KBM-7 (cell line): Measurements from ENCODE around the gene MYADM.
"Not testable (repeated sequence)": the region's sequence is repeated elsewhere in the genome, so short reads cannot be mapped to it uniquely, and the experiment has no call there.

Experiments
- DNase-seq: peaks from one replicate; pipeline ENCODE4 v3.0.0-alpha.2; 2015
- in situ Hi-C: fragments of 300-500 bp; cut with MboI; formaldehyde crosslinking; loops from 2 replicates; pipeline ENCODE4 v1.14.3; 2020; ENCODE audit warnings: low sequenced_read_pairs, low pct_unique_long_range_greater_than_20kb, mixed read lengths

MYADM gene

DNA sequence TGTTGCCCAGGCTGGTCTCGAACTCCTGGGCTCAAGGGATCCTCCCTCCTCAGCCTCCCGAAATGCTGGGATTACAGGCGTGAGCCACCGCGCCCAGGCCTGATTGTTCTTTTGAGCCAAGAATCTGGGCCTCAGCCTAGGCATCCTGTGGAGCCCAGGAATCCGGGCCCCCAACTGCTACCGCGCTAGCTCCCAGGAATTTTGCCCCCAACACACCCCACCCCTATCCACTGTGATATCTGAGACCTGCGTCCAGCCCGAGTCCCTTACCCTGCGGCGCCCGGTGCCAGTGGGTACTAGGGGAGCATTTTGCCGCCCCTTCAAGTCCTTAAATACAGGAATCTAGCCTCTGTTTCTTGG, 838 bp upstream of the MYADM start:
- in situ Hi-C loops = no loop called here
- DNase-seq = no peak

DNA sequence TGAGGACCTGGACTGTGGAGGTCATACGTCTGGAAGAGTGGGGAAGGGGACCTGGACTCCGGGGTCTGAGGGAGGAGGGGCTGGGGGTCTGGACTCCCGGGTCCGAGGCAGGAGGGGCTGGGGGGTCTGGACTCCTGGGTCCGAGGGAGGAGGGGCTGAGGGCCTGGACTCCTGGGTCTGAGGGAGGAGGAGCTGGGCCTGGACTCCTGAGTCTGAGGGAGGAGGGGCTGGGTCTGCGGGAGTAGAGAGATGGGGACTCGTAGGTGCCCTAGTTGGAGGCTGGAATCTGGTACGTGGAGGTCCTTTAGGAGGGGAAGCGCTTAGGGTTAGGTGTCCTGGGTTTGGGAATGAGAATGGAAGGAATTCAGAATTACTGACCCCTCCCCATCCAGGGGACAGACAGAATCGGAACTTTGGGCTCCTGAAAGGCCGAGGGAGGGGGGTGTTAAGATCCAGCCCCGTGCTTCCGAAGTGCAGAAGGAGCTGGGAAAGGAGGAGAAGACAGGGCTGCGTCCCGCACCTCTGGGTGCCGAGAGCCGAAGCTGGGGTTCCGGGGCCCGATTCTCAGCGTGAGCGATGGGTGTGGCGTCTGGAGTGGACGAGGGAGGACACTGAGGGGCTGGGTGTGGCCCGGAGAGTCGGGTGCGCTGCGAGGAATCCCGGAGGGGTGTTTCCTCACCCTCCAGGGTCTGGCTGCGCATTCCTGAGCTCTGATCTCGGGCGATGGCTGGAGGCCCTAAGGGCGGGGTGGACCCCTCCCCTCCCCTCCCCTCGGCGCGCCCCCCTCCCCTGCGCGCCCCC, 608 bp downstream of the MYADM start:
- DNase-seq = no peak
- in situ Hi-C loops = no loop called here

DNA sequence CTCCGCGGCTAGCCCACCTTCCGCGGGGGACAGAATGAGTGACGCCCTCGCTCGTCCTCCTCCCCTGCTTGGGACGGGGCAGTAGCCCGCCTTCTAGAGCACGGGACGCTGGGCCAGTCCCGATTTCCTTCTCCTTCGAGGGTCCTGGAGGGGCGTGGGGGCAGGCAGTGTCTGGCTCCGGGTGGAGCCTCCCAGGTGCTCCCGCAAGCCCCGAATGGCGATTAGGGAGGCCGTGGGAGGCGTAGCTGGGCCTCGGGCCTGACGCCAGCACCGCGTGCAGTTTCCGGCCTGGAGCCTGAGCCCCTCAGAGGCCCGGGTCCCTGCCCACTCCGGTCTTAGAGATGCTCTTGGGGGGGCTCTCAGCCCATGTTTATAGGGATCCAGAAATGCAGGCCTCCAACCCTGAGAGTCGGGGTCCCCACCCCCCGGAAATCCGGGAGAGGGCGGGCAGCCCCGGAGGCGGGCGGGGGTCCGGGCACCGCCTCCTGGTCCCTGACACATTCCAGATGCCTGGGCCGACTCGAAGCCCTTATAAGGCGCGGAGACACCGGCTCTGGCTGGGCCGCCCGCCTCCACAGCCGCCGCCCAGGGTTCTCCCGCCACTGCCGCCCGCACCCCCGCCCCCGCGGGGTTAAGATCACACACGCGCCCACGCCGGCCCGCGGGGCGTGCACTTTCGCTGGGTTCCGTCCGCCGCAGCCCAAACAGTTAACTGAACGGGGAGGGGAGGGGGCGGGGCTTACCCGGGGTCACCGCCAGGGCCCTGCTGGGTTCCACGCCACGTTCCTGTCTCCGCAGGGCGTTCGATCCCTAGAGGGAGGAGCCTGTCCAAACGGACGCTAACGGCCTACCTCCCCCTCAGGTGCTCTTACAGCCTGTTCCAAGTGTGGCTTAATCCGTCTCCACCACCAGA, 1.5 kb downstream of the MYADM start:
- DNase-seq = peak; percentile 87
- in situ Hi-C loops = no loop called here

DNA sequence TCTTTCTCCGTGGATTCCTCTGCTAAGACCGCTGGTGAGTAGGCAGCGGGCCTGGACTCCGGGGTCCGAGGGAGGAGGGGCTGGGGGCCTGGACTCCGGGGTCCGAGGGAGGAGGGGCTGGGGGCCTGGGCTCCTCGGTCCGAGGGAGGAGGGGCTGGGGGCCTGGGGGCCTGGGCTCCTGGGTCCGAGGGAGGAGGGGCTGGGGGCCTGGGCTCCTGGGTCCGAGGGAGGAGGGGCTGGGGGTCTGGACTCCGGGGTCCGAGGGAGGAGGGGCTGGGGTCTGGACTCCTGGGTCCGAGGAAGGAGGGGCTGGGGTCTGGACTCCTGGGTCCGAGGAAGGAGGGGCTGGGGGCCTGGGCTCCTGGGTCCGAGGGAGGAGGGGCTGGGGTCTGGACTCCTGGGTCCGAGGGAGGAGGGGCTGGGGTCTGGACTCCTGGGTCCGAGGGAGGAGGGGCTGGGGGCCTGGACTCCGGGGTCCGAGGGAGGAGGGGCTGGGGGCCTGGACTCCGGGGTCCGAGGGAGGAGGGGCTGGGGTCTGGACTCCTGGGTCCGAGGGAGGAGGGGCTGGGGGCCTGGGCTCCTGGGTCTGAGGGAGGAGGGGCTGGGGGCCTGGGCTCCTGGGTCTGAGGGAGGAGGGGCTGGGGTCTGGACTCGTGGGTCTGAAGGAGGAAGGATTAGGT, 2.3 kb downstream of the MYADM start:
- DNase-seq, in situ Hi-C loops: not testable (repeated sequence)

DNA sequence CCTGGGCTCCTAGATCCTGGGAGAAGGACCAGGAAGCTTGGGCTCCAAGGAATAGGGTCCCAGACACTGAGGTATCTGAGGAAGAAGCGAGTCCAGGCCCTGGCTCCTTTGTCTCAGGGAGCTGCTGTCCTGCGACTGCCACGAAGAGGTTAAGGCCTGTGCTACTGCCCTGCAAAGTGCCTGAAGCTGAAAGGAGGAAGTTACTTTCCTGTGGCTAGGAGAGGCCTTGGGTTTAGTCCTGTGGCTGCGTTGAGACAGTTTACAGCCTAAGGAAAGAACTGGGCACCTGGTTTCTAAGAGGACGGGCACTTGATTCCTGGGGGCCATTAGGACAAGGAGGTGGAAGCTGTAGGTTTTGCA, 2.8 kb downstream of the MYADM start:
- in situ Hi-C loops = no loop called here
- peak; percentile 79 for DNase-seq

DNA sequence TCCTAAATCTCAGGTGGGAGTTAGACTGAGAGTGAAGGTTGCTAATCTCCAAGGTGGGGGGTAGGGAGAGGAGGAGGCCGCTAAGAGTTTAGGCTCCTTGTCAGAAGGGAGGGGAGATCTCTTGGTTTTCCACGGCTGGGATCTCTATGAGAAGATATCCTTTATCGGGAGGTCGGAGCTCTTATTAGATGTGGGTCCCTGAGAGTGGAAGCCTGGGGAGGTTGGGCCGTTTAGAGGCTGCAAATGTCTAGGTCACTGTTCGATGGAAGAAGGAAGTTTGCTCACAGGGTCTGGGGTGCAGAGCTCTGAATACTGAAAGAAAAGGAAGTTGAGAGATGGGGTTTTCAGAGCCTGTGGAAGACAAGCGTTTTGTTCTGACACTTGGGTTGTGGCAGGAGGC, 3.8 kb downstream of the MYADM start:
- in situ Hi-C loops = no loop called here
- DNase-seq = peak; percentile 51

DNA sequence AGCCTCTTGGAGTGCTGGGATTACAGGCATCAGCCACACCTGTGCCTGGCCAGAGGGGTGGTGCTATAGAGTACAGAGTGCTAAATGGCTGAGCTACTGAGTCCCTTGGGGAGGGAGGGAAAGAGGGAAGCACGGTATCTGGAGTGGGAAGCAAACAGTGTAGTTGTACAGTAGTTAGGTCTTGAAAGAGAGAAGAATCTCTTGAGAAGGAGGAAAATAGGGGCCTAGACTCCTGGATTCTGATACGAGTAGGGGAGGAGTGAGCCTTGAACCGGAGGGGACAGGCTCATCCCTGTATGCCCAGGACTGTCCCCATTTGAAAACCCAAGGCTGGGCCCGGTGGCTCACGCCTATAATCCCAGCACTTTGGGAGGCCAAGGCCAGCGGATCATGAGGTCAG, 5.1 kb downstream of the MYADM start:
- no peak for DNase-seq
- in situ Hi-C loops = no loop called here

DNA sequence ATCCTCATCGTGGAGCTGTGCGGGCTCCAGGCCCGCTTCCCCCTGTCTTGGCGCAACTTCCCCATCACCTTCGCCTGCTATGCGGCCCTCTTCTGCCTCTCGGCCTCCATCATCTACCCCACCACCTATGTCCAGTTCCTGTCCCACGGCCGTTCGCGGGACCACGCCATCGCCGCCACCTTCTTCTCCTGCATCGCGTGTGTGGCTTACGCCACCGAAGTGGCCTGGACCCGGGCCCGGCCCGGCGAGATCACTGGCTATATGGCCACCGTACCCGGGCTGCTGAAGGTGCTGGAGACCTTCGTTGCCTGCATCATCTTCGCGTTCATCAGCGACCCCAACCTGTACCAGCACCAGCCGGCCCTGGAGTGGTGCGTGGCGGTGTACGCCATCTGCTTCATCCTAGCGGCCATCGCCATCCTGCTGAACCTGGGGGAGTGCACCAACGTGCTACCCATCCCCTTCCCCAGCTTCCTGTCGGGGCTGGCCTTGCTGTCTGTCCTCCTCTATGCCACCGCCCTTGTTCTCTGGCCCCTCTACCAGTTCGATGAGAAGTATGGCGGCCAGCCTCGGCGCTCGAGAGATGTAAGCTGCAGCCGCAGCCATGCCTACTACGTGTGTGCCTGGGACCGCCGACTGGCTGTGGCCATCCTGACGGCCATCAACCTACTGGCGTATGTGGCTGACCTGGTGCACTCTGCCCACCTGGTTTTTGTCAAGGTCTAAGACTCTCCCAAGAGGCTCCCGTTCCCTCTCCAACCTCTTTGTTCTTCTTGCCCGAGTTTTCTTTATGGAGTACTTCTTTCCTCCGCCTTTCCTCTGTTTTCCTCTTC, 6.3 kb downstream of the MYADM start:
- in situ Hi-C loops = no loop called here
- no peak for DNase-seq

DNA sequence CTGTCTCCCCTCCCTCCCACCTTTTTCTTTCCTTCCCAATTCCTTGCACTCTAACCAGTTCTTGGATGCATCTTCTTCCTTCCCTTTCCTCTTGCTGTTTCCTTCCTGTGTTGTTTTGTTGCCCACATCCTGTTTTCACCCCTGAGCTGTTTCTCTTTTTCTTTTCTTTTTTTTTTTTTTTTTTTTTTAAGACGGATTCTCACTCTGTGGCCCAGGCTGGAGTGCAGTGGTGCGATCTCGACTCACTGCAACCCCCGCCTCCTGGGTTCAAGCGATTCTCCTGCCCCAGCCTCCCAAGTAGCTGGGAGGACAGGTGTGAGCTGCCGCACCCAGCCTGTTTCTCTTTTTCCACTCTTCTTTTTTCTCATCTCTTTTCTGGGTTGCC, 6.9 kb downstream of the MYADM start:
- DNase-seq = no peak
- in situ Hi-C loops = no loop called here

DNA sequence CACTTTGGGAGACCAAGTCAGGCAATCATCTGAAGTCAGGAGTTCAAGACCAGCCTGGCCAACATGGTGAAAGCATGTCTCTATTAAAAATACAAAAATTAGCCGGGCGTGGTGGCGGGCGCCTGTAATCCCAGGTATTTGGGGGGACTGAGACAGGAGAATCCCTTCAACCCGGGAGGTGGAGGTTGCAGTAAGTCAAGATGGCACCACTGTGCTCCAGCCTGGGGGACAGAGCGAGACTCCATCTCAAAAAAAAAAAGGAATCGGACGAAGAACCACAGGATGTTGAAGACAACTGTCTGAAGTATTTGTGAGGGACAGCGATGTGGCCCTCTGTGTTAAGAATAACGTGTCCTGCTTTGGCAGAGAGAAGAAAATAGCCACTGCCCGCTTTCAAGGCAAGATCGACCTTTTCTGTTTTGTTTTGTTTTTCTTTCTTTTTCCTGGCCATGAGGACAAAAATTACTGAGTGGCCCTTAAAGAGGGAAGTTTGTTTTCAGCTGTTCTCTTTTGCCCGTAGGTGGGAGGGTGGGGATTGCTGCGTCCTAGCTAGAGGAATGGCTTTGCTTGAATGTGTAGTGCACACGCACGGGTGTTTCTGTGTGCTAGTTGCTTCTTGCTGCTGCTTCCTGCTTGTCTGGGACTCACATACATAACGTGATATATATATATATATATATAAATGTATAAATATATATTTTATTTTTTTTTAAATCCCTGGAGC, 8.1 kb downstream of the MYADM start:
- in situ Hi-C loops = no loop called here
- DNase-seq = no peak

DNA sequence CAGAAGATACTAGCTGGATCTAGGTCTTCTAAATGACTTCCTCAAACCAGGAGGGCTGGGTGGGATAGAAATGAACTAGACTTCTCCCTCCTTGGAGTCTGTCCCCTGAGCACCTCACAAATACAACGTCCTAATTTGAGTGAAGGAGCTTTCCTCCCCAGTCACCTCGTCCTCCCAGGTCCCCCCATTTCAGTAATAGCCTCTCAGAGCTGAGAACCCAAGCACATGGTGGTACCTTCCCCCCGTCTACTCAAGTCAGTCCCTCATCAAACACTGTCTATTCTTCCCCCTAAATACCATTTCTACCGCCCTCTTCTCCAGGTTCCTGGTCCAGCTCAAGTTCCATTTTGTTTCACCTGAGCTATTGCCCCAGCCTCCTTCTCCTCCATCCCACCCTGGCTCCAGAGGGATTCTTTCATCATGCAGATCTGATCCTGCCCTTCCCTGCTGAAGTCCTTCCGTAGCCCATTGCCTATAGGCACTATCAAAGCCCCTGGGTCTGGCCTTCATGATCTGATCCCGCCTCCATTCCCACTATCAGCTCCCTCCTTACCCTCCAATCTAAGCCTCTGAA, 9.1 kb downstream of the MYADM start:
- DNase-seq = no peak
- in situ Hi-C loops = no loop called here

DNA sequence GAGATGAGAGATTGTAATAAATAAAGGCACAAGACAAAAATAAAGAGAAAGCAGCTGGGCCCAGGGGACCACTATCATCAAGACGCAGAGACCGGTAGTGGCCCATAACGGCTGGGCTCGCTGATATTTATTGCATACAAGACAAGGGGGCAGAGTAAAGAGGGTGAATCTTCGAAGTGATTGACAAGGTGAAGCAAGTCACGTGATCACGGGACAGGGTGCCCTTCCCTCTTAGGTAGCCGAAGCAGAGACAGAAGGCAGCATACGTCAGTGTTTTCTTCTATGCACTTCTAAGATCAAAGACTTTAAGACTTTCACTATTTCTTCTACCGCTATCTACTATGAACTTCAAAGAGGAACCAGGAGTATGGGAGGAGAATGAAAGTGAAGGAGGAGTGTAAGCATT, 9.7 kb downstream of the MYADM start:
- DNase-seq = no peak
- in situ Hi-C loops = no loop called here

DNA sequence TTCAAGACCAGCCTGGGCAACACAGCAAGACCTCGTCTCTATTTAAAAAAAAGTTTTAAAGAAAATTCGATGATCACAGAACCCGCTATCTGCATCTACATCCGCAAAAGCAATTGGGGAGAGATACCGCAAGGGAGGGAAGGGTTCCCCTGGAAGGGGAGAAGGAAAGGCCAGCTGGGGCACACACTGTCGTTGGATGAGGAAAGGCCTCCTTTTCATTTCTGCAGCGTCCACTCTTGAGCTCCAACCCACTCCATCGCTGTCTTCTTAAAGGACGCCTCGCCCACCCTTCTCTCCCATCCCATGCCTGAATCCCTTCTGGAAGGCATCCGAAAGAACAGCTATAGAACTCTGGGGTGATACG, 11.1 kb downstream of the MYADM start:
- DNase-seq = no peak
- in situ Hi-C loops = no loop called here

DNA sequence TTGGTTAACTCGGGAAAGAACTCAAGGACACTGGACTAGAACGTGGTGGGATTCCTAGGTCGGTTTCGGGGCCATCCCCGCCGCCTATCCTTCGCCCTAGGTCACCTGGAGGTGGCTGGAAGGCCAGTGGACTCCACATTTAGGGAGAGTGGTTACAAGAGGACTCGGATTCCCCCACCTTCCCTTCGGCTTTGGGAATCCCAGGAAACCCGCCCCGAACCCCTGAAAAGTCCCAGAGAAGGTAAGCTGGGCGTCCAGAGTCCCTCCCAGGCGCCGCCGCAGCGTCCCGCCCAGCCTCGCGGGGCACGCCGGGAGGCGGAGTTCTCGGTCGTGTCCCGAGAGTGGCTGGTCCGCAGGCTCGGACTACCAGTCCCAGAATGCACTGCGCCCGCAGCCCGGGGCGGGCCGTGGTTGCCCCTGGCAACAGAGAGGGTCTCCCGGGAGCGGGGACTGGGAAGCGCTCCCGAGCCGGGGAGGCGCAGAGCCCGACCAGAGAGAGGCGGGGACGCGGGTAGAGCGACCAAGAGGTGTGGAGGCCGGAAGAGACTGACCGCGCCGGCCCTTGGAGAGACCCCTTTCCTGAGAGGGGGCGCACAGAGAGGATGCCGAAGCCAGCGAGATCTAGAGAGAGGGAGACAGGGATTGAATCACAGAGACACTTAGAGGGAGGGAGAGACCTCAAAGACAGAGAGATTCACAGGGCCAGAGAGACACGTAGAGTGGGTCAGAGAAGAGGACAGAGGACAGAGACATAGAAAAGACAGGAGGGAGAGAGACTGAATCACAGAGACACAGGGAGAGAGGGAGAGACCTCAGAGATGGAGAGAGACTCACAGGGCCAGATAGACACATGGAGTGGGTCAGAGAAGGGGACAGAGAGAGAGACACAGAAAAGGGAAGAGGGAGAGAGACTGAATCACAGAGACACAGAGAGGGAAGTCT, 11.7 kb downstream of the MYADM start:
- in situ Hi-C loops = no loop called here
- DNase-seq = peak; percentile 88

DNA sequence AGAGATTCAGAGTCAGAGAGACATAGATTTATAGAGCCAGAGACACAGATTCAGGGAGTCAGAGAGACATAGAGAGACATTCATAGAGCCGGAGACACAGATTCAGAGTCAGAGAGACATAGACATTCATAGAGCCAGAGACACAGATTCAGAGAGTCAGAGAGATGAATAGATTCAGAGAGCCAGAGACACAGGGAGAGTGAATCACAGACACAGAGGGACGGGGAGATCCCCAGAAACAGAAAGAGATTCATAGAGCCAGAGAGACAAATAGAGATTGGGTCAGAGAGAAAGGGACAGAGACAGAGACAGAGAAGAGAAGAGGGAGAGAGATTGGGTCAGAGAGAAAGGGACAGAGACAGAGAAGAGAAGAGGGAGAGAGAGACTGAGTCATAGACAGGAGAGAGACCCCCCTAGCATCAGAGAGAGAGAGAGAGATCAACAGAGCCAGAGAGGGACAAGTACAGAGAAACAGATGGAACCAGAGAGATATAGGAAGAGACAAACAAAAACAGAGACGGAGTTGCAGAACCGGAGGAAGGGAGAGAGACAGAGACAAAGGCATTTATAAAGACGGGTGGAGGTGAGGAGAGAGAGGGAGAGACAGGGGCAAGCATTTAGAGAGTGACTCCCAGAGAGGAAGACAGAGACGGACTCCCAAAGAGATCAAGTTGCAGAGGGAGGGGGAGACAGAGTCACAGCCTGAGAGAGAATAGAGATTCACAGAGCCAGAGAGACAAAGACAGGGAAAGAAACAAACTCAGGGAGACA, 13.2 kb downstream of the MYADM start:
- DNase-seq = no peak
- in situ Hi-C loops = no loop called here

DNA sequence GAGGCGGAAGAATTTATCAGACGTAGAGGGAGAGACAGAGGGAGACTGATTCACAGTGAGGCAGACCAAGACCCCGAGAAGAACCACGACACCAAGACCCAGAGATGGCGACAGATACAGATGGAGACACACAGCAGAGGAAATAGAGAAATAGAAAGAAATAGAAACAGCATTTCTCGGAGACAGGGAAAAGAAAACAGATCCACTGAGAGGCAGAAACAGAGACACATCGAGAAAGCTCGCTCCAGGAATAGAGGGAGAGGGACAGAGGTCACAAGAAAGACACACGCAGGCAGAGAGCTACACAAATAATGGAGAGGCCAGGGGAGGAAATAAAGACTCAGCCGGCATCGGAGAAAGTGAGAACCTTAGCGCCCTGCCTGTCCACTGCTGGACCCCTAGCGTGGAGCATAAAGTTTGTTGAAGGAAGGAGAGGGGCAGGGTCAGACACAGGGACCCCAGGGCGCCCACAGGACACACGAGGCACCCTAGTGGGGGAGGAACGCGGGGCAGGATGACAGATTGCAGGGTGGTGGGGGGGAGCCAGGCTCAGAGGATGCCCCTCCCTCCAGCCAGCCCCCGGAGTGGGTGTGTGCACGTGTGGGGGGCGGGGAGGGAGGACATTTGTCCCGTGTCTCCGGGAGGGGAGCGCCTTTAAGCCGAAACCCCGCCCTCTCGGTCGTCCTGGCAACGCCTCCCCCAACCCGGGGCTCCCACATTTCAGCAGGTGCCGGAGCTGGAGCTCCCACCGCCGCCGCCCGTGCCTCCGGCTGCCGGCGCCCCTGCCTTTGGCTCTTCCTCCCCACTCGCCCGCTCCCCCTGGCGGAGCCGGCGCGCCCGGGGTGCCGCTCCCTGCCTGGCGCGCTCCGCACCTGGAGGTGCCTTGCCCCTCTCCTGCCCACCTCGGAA, 14.1 kb downstream of the MYADM start, which contains the start of gene PRKCG:
Gene PRKCG (plus strand): TSS at position 716 of the 909 bp plus-strand sequence. CDS start 298 bp downstream, outside the sequence.
- DNase-seq = peak; percentile 43
- in situ Hi-C loops = no loop called here
